ENCODE data around the gene FEZF2.

DNA sequence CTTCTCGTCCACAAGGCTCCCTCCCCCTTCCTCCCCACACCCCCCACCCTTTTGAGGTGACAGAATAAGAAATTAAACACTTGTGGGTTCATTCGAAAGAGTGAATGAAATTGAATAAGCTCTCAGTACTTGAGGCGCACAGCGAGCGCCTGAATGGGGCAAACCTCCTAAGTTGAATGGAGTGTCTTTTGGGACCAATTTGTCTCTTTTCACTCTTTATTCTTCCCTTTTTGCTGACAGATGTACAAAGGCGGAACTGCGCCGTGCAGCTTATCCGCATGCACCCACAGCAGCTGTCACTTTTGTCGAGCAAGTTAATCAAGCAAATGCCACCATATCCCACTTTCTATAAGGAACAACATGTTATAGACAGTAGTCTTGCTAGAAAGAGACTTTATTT, 47.9 kb upstream of the FEZF2 start:
- TF ChIP-seq EZH2 (optimal IDR thresholded peaks at IDR 0.05; ENCODE audit: low read depth, low read length) (no peak), EZH2phosphoT487 (IDR thresholded peaks at IDR 0.05; ENCODE audit: low read length) (no peak)
- TF ChIP-seq, protein P1, sequence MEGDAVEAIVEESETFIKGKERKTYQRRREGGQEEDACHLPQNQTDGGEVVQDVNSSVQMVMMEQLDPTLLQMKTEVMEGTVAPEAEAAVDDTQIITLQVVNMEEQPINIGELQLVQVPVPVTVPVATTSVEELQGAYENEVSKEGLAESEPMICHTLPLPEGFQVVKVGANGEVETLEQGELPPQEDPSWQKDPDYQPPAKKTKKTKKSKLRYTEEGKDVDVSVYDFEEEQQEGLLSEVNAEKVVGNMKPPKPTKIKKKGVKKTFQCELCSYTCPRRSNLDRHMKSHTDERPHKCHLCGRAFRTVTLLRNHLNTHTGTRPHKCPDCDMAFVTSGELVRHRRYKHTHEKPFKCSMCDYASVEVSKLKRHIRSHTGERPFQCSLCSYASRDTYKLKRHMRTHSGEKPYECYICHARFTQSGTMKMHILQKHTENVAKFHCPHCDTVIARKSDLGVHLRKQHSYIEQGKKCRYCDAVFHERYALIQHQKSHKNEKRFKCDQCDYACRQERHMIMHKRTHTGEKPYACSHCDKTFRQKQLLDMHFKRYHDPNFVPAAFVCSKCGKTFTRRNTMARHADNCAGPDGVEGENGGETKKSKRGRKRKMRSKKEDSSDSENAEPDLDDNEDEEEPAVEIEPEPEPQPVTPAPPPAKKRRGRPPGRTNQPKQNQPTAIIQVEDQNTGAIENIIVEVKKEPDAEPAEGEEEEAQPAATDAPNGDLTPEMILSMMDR (IDR thresholded peaks at IDR 0.05; ENCODE audit: low read length), result no peak
